Amniotic stem cell (primary cell): ENCODE data around the gene MIOX.

Source experiments
- DNase-seq: peaks from one replicate; lab custom pipeline; 2025; lab: John Stamatoyannopoulos, UW

The MIOX gene

GRCh38 chr22:50486561-50487289 lies at the start of gene MIOX:
Gene MIOX (plus strand): TSS chr22:50486859. CDS start chr22:50486898, 39 bp downstream.
- no peak for DNase-seq

GRCh38 chr22:50437511-50438304 lies 49.0 kb upstream of the MIOX start:
- no peak for DNase-seq

- no peak for DNase-seq
Measured at GRCh38 chr22:50438305-50439275, 48.1 kb upstream of the MIOX start.

GRCh38 chr22:50439314-50439870 lies 47.3 kb upstream of the MIOX start:
- no peak for DNase-seq

GRCh38 chr22:50439871-50440331 lies 46.8 kb upstream of the MIOX start:
- DNase-seq = no peak

GRCh38 chr22:50440544-50441249 lies 46.0 kb upstream of the MIOX start:
- no peak for DNase-seq

GRCh38 chr22:50441428-50441993 lies 45.1 kb upstream of the MIOX start:
- no peak for DNase-seq

- DNase-seq = no peak
Measured at GRCh38 chr22:50443197-50443596, 43.5 kb upstream of the MIOX start.

- no peak for DNase-seq
Measured at GRCh38 chr22:50443801-50444625, 42.6 kb upstream of the MIOX start.

GRCh38 chr22:50444663-50445062 lies 42.0 kb upstream of the MIOX start:
- no peak for DNase-seq

- no peak for DNase-seq
Measured at GRCh38 chr22:50445071-50445879, 41.4 kb upstream of the MIOX start.

GRCh38 chr22:50445880-50446707 lies 40.6 kb upstream of the MIOX start:
- DNase-seq = no peak

- no peak for DNase-seq
Measured at GRCh38 chr22:50446708-50447575, 39.7 kb upstream of the MIOX start.

- no peak for DNase-seq
Measured at GRCh38 chr22:50447576-50448551, 38.8 kb upstream of the MIOX start.

GRCh38 chr22:50452649-50453048 lies 34.0 kb upstream of the MIOX start:
- no peak for DNase-seq

- no peak for DNase-seq
Measured at GRCh38 chr22:50454556-50455075, 32.0 kb upstream of the MIOX start.
